Lower lobe of right lung (tissue), 2 donors: ENCODE results near the gene CD83. TPM values are rescaled to one million over a fixed set of nuclear protein-coding genes. Genes with fewer than 3 reads are reported as not detected.

Experiments used
- ATAC-seq, 2 donors: fragments of 200-7000 bp; cut with Tn5 transposase; one replicate each; pipeline ENCODE4 v1.9.1; 2020 to 2022; ENCODE audit warnings: mild to moderate bottlenecking in 2 of 2, moderate library complexity in 2 of 2
- DNase-seq: peaks from one replicate; pipeline ENCODE4 v3.0.0-alpha.2; 2020
- H3K27ac ChIP-seq: fragments of 200-600 bp; one replicate; pipeline ENCODE4 v1.8.0; 2022
- H3K27me3 ChIP-seq: fragments of 200-600 bp; one replicate; pipeline ENCODE4 v1.8.0; 2022; ENCODE audit warnings: low read depth
- H3K36me3 ChIP-seq: fragments of 200-600 bp; one replicate; pipeline ENCODE4 v1.8.0; 2022; ENCODE audit warnings: mild to moderate bottlenecking
- H3K4me1 ChIP-seq: fragments of 200-600 bp; one replicate; pipeline ENCODE4 v1.8.0; 2022
- H3K4me3 ChIP-seq: fragments of 200-600 bp; one replicate; pipeline ENCODE4 v1.8.0; 2022; ENCODE audit warnings: mild to moderate bottlenecking
- H3K9me3 ChIP-seq: fragments of 200-600 bp; one replicate; pipeline ENCODE4 v1.8.0; 2022
- CTCF ChIP-seq: fragments of 200-600 bp; IDR thresholded peaks from one replicate; pipeline ENCODE4 v1.8.0; 2022; ENCODE audit warnings: antibody characterized with exemption, mild to moderate bottlenecking
- intact Hi-C: fragments of 100-400 bp; cut with DNase I; formaldehyde crosslinking; loops from one replicate; pipeline ENCODE4 v1.11.0; 2022
- total RNA-seq: library from RNA; stranded (reverse); fragmentation: NEBNext Ultra II Directional; extraction: Animal tissue kit (Norgen Biotek cat#: 25700); gene quantifications from one replicate; pipeline ENCODE4 v1.2.1, GENCODE V29; 2021
- donor health status: DM: no; HTN: yes; CAD: no; lungs with severe emphysema.

CD83 gene
- total RNA-seq, 1 donor from 2014 or later: 25.0 TPM

- Histone ChIP-seq H3K4me3 (no peak overlapping the region), H3K27ac (no peak overlapping the region), H3K27me3 (no peaks in the 10 kb centered on the region), H3K36me3 (no peaks in the 10 kb centered on the region), H3K4me1 (peaks cover 12% of the 10 kb centered on the region), H3K9me3 (peaks cover 6% of the 10 kb centered on the region)
- intact Hi-C loops: no loop called here
- DNase-seq (no peak), ATAC-seq (no peak)
- no peak for TF ChIP-seq CTCF
Observed at GRCh38 chr6:14102383-14102782, 15.2 kb upstream of the CD83 start.

GRCh38 chr6:14105547-14105946, 12.0 kb upstream of the CD83 start:
- intact Hi-C loops: no loop called here
- H3K36me3 ChIP-seq: no peaks in the 10 kb centered on the region
- H3K27me3 ChIP-seq: no peaks in the 10 kb centered on the region
- no peak overlapping the region for H3K4me3 ChIP-seq
- peaks cover 8% of the 10 kb centered on the region for H3K9me3 ChIP-seq
- peaks cover 26% of the 10 kb centered on the region for H3K4me1 ChIP-seq
- H3K27ac ChIP-seq: no peak overlapping the region
- no peak for TF ChIP-seq CTCF
- ATAC-seq (no peak), DNase-seq (no peak)

- intact Hi-C loops: no loop called here
- DNase-seq: no peak
- Histone ChIP-seq H3K4me3 (no peak overlapping the region), H3K36me3 (no peaks in the 10 kb centered on the region), H3K27me3 (no peaks in the 10 kb centered on the region), H3K27ac (no peak overlapping the region), H3K4me1 (peaks cover 21% of the 10 kb centered on the region), H3K9me3 (peaks cover 8% of the 10 kb centered on the region)
- TF ChIP-seq CTCF: no peak
- ATAC-seq: no peak
Observed at GRCh38 chr6:14107000-14107399, 10.6 kb upstream of the CD83 start.

GRCh38 chr6:14107711-14108494, 9.7 kb upstream of the CD83 start:
- intact Hi-C loops: no loop called here
- peak overlapping the region; percentile 69 for H3K27ac ChIP-seq
- no peak for ATAC-seq
- no peak for DNase-seq
- peaks cover 21% of the 10 kb centered on the region for H3K4me1 ChIP-seq
- H3K9me3 ChIP-seq: peaks cover 8% of the 10 kb centered on the region
- H3K4me3 ChIP-seq: no peak overlapping the region
- H3K27me3 ChIP-seq: no peaks in the 10 kb centered on the region
- TF ChIP-seq CTCF: no peak
- no peaks in the 10 kb centered on the region for H3K36me3 ChIP-seq

GRCh38 chr6:14108571-14109410, 8.8 kb upstream of the CD83 start:
- Histone ChIP-seq H3K4me1 (peaks cover 21% of the 10 kb centered on the region), H3K27me3 (no peaks in the 10 kb centered on the region), H3K4me3 (peak overlapping the region; percentile 27), H3K9me3 (peaks cover 8% of the 10 kb centered on the region), H3K27ac (peak overlapping the region; percentile 69), H3K36me3 (no peaks in the 10 kb centered on the region)
- intact Hi-C loops: no loop called here
- TF ChIP-seq CTCF: no peak
- ATAC-seq (peak; percentile 97), DNase-seq (peak; percentile 87)
